Fibroblast of lung (primary cell): ENCODE results near the gene OR8B8.

Experiments
- EZH2 ChIP-seq: IDR thresholded peaks from 2 replicates; pipeline ENCODE4 v1.5.1; 2012; ENCODE audit warnings: low read length, control low read depth, mild to moderate bottlenecking; ENCODE audit errors: missing control alignments
- TF ChIP-seq, protein P1 (sequence below), 2 donors: IDR thresholded peaks in 1 of 2; conservative IDR thresholded peaks in 1 of 2; 1 replicate in 1 of 2; 2 replicates in 1 of 2; pipeline ENCODE4 v1.5.1; 2011 to 2012; ENCODE audit warnings: low read length in 2 of 2, control low read depth in 1 of 2, inconsistent platforms in 1 of 2, low read depth in 1 of 2, mild to moderate bottlenecking in 1 of 2

DNA sequence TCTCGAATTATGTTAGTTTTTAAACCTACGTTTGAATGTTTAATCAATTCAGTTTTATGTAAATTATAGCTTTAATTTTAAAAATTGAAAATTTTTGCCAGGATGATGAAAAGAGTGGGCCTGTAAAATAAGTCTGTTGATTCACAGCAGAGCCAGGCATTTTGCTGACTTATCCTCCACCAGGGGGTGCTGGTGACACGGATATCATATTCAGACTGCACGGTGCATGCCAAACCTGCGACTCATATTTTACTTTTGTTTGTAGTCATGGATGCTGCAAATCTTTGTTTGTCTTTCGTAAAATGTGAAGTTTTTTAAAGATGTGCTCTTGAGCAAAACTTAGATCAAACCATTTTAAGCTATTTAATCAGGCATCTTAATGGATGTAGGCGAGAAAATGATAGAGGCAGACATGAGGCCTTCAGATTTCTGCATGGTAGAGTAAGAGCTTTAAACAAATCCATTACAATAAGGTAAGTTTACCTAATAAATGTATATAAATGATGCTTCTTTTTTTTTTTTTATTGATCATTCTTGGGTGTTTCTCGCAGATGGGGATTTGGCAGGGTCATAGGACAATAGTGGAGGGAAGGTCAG lies 43.1 kb downstream of the OR8B8 start:
- TF ChIP-seq EZH2: no peak
- TF ChIP-seq, protein P1, sequence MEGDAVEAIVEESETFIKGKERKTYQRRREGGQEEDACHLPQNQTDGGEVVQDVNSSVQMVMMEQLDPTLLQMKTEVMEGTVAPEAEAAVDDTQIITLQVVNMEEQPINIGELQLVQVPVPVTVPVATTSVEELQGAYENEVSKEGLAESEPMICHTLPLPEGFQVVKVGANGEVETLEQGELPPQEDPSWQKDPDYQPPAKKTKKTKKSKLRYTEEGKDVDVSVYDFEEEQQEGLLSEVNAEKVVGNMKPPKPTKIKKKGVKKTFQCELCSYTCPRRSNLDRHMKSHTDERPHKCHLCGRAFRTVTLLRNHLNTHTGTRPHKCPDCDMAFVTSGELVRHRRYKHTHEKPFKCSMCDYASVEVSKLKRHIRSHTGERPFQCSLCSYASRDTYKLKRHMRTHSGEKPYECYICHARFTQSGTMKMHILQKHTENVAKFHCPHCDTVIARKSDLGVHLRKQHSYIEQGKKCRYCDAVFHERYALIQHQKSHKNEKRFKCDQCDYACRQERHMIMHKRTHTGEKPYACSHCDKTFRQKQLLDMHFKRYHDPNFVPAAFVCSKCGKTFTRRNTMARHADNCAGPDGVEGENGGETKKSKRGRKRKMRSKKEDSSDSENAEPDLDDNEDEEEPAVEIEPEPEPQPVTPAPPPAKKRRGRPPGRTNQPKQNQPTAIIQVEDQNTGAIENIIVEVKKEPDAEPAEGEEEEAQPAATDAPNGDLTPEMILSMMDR (conservative IDR thresholded peaks at IDR 0.05 in 1 of 2, IDR thresholded peaks at IDR 0.05 in 1 of 2; ENCODE audit: low read depth in 1 of 2, low read length in 2 of 2): peak; percentile 70 to 86
